ENCODE measurements around the gene SLC24A1.

The SLC24A1 gene

DNA sequence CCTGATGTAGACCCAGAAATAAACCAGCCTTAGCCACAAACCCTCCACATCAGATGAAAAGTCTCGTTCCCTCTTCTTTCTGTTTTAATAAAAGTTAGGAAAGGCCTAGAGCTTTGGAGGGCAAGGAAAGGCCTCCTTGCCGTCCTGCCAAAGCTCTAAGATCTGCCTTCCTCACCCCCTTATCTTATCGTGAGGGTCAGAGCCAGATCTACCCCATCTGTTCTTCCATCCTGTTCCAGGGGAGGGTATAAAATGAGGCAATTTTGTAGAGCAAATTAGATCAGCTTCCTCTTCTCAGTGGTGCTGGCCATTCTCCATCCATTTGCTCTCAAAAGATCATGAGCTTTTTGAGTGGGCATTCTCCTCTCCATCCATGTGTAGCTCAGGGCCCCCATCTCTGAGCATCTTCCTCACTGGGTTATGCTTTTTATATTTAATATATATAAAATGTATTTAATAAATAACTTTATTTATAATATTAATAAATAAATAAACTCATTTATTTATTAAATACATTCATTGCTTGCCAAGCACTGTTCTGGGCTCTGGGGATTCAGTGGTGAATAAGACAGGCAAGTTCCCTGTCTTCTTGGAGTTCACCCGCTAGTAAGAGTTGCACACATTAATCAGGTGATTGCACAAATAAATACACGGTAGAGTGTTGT is 2.0 kb upstream of the SLC24A1 start:
- DNase-seq: no peak

DNA sequence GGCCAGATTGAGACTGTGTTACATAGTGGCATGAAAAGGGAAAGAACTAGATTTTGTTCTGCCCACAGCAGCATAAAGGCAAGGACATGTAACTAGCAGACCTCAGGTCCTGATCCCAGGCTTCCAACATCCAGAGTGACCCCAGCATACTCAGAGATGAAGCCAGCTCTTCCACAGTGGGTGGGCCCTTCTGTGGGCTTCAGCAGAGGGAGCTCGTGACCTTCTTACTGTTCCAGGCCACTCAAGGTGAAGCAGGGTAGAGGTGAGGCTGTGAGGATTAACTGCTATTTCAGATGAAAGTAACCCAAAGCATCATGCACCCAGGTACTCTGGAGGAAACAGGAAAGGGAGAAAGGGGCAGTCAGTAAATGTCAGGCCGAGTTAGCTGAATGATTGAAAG is 905 bp upstream of the SLC24A1 start:
- DNase-seq: no peak

DNA sequence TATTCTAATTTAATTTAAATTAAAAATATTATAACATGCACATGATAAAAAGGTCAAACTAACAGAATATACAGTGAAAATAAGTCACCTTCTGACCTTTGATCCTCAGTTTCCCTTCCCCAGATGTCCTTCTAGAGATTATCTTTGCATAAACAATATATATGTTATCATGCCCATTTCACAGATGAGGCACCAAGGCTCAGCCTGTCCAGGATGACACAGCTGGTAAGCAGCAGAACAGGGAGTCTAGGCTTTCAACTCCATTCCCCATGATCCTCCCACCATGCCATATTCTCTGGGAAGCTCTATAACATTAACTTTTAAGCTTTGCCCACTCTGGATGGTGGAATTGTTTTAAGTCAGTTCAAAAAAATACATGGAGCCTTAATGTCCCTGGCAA is 1.4 kb downstream of the SLC24A1 start:
- no peak for DNase-seq

DNA sequence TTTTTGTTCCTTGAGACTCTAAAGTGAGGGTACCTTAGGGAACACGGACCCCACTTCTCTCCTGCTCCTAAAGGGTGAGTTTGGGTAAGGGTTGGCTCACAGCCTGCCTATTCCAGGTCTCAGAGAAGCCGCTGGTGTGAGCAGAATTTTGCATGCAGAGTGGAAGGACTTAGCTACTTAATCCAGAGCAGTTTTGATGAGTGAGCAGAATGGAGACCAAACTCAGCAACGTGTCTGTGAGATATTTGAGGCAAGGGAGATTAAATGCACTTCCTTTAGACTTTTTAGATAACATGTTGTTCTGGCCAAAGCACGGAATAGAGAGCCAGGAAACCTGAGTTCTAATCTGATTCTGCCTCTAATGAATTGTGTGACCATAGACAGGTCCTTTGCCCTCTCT is 5.1 kb downstream of the SLC24A1 start:
- DNase-seq: no peak

DNA sequence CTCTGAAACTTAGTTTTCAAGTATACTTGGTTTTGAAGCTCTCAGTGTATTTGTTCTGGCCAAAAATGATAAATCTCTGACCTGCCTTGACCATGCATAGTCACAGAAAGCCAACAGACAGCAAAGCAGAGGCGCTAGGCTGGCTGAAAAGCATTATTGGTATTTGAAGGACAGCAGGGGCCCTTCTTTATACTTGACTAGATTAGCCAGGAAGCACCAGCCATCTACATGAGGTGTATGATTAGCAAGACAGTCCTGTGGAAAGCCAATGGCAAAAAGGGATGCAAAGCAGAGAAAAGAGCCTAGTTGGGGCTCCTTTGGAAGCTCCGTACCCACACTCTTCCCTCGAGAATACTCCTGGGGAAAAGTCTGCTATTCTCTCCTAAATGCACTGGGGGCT is 7.8 kb downstream of the SLC24A1 start:
- no peak for DNase-seq

DNA sequence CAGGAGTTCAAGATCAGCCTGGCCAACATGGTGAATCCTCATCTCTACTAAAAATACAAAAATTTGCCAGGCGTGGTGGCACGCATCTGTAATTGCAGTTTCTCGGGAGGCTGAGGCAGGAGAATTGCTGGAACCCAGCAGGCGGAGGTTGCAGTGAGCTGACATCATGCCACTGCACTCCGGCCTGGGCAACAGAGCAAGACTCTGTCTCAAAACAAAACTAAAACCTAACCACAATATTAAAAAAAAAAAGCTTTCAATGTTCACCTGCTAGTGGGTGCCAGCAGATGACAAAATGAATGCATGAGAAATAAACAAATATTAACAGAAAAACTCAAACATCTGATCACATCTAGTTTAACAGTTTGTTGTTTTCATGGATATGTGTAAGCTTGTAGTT is 9.0 kb downstream of the SLC24A1 start:
- no peak for DNase-seq

DNA sequence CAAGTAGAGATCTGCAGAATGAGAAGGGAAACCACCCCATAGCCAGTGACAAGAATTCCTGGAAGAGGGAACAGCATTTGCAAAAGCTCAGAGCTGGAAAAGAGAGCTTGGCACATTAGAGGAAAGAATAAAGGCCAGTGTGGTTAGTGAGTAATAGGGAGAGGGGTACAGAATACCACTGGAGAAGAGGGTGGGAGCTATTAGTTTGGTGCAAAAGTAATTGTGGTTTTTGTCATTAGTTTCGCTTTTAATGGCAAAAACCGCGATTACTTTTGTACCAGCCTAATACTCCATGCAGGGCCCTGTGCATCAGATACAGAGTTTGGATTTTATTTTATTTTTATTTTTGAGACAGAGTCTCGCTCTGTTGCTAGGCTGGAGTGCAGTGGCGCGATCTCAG is 9.8 kb downstream of the SLC24A1 start:
- DNase-seq: no peak

DNA sequence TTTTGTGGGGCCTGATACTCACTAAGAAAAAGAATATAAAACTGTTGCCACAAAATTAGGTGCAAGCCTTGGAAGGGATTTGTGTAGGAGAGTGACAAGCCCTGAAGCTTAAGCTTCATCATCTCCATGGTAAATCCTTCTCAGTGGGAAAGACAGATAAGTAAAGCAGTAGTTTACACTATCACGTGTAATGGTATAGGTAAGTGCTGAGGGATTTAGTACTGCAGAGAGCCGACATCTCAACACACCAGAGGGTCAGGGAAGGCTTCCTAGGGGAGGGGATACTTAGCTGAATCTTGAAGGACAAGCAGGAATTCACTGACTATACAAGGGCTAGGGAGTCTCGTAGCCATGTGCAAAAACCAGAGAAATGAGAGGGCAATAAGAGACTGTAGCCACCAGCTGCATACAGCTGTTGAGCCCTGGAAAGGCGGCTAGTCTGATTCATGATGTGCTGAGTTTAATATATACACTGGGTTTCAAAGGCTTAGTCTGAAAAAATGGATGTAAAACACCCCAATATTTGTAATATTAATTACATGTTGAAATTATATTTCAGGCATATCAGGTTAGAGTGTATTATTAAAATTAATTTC is 11.1 kb downstream of the SLC24A1 start:
- DNase-seq: no peak

DNA sequence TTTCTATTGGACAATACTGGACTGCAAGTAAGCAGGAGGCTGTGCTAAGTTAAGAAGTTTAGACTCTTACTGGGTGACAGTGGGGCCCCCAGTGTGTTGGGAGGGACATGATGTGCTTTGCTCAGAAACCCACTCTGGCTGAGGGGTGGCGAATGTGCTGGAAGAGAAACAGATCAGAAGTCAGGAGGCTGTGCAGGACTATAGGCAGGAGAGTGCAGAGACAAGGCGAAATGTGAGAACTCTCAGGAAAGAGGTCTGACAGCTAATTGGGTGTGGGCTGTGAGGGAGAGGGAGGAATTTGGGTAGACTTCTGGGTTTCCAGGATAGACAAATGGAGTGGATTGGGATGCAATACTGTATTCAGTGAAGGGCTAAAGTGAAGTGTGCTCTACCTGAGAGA is 12.0 kb downstream of the SLC24A1 start:
- no peak for DNase-seq

DNA sequence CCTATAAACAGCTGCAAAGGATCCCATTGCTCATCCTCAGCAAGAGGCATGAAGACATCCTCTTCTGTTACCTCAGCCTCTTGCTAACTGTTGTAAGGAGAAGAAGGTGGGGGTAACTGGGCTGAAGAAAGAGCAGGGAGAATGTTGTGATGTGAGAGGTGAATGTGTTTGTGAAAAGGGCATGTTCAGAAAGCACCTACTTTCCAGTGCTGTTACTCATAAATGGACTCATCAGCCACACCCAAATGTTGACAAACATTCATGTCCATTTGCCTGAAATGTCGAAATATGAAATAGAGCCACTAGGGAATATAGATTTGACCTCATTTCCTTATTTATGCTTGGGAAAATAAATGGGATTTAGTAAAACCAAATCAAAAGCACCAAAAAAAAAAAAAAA is 12.6 kb downstream of the SLC24A1 start:
- DNase-seq: no peak

DNA sequence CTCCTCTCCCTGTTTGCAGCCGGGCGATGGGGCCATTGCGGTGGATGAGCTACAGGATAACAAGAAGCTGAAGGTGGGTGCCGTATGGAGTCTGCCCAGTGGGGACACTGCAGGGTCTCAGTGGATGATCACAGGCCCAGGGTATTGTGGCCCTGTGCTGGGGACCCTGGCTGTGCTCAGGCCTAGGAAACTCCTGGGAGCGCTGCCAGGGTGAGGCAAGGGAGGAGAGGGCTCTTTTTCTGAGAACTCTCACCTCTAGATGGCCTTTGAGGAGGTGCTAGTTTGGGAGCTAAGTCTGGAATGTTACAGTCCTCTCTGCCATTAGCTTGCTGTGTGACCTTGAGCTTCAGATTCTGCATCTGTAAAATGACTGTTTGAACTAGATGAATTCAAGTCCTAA is 16.4 kb downstream of the SLC24A1 start:
- DNase-seq: no peak

DNA sequence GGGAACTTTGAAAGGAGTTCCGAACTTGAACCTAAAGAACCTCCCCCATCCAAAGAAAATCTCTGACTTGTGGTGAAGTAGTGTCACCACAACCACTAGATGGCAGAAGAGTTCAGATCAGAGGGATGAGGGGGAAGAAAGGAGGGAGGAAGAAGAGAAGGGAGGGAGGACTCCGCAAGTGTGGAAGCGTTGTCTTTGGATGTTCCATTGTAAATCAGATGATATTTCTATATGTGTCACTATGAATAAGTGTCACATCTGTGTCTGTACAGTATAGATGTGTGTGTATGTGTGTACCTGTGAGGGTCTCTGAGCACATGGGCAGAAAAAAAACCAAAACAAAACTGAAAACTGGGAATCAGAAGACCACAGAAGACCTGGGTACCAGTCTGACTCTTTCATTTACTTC is 16.9 kb downstream of the SLC24A1 start:
- DNase-seq: no peak

DNA sequence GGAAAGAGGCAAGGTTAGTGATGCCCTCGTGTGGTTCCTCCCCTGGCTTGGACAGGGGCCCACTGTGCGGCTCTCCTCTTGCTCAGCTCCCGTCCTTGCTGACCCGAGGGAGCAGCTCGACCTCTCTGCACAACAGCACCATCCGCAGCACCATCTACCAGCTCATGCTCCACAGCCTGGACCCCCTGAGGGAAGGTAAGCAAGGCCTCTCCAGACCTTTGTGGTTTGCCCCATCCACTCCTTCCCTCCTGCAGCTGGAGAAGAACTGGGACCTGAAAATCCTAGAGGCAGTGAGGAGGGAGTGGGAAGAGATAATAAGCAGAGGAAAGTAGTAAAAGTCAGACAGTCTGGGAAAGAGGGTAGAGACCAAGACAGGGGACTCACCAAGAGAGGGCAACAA is 17.8 kb downstream of the SLC24A1 start:
- DNase-seq: no peak

DNA sequence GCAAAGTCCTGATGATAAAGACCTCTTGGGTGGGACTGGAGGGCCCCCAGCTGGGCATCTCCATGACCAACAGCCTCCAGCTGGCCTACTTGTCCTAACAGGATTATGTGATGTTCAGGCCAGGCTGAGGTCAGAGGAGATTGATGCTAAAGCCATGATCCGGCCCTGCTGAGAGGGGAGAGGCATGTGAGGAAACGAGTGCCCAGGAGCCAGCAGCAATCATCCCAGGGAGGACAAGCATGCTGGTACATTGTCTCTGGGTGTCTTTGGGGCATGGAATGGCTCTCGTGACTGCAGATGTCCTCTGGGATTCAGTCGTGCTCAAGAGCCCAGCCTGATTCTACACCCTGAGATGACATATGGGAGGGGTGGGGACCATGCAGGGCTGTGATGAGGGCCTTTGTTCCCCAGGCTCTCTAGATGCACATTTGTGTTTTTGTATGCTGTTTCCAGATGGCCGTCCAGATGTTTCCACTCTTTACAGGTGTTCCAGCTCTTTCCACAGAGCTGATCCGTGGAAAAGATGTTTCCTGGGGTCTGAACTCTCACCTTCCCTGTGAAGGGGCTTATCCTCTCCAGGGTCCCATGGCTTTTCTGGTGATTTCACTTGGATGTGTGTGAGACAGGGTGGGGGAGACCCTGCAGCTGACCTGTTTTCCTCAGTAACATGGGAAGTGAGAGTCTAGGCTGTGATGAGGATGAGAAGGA is 20.2 kb downstream of the SLC24A1 start:
- DNase-seq: no peak

DNA sequence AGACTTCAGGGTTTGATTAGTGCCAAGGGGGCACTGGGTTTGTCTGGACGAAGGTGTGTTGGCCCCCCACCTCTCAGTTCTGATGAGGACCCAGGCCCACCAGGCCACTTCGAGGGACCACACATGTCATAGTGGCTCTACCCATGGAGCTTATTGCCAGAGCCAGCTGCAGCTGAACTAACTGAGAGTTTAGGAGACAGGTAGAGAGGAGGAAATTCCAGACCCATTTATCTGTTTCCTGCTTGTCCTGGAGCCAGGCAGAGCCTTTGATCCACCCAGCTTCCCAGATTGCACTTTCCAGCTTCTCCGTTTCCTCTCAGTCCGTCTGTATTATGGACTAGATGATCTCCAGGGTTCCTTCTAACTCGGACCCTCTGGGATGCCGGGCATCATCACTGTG is 20.9 kb downstream of the SLC24A1 start:
- DNase-seq: no peak

DNA sequence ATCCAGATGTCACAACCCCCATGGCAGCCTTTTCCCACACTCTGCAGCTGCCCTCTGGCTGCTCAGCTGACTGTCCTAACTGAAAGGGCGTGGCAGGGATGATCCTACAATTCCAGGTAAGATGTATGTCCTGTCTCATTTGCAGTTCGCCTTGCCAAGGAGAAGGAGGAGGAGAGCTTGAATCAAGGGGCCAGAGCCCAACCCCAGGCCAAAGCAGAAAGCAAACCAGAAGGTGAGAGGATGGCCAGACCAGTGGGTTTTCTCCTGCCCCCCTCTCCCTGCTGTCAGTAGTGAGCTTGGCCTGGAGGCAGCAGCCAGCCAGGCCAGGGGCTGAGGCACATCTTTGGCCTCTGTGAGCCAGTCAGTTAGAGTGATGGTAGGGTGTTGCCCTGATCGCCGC is 22.5 kb downstream of the SLC24A1 start:
- DNase-seq: no peak

DNA sequence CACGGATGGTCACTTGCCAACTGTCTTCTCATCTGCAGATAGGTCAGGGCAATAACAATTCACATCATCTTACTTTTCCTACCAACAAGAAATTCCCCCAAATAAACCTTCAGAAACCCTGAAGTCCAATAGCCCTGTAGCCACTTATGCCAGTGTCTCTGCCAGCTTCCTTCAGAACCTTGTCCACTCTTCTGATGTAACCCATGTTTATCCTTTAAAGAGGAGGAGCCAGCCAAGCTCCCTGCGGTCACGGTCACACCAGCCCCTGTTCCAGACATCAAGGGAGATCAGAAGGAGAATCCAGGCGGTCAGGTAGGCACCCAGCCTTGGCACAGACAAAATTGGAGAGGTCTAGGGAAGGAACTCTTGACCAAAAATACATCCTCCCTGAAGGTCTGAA is 23.7 kb downstream of the SLC24A1 start:
- DNase-seq: no peak

DNA sequence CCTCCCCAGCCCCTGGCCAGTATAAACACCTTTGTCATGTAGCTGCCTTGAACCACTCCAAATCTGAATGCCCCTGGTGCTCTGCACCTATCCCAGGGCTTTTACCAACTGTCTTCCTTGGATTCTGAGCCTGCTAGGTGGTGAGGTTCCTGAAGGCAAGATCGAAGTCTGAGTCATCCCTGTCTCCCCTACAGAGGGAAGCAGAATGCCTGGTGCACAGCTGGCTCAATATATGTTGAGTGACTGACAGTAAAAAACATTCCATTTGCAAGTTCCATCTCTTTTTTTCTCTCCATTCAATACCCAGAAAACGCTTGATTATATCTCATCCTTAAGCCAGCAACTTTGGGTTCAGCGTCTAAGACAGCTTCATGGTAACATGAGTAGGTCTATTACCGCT is 24.7 kb downstream of the SLC24A1 start:
- DNase-seq: no peak

DNA sequence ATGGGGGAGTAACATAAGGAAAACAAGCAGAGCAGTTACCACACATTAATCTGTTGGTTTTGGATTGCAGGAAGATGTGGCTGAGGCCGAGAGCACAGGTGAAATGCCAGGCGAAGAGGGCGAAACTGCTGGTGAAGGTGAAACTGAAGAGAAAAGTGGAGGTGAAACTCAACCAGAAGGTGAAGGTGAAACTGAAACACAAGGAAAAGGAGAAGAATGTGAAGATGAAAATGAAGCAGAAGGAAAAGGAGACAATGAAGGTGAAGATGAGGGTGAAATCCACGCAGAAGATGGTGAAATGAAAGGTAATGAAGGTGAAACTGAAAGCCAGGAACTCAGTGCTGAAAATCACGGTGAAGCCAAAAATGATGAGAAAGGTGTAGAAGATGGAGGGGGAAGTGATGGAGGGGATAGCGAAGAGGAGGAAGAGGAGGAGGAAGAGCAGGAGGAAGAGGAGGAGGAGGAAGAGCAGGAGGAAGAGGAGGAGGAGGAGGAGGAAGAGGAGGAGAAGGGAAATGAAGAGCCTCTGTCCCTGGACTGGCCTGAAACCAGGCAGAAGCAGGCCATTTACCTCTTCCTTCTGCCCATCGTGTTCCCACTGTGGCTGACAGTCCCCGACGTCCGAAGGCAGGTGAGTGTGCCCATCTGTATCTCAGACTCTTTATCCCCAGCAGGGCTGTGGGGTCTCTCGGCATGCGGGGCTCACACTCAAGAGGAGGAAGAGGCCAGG is 28.7 kb downstream of the SLC24A1 start:
- no peak for DNase-seq

DNA sequence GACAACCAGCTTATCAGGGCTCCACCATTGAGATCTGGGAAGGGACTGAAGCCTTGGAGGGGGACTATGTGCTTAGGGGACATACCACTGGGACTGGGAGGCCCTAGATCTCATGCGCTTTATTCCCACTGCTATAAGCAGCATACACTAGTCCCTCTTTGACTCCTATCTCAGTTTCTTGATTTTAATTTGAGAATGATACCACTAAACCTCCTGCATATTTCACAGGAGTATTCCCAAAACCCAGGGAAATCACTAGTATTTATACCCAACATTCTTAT is 29.2 kb downstream of the SLC24A1 start:
- no peak for DNase-seq

DNA sequence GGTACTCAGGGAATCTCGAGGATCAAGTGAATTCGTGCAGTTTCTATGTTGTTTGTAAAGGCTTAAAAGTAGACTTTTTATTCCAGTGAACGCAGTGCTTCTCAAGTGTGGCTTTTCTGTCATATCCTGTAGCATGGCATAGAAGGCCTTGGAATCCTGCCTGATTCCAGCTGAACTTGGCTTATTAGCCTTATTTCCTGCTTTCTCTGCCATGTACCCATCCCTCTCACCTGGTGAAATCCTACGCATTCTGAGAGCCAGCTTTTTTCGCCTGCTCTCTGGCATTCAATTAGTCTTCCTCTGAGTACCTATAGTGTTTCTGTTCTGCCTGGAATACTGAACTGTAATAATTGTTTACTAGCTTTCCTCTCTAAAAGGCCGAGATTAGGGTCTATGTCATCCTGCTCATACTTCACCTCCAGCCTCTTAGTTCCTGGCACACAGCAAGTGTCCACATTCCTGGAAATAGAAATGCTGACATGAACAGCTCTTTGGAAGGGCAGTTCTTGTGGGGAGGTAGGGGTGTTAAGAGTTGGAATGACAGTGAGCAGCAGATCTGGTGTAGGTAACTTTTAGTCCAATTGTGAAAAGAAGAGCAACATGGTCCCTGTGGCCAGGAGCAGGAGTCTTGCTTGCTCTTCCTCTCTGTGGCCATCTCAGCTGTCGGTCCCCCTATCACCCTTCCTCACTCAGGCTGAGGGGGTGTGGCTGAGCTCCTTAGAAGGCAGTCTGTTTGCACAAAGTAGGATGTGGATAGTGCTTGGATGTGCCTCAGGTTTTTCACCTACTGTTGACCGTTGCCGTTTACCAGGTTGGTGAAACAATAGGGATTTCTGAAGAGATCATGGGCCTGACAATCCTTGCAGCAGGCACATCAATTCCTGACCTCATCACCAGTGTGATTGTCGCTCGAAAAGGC is 30.4 kb downstream of the SLC24A1 start:
- DNase-seq: no peak

DNA sequence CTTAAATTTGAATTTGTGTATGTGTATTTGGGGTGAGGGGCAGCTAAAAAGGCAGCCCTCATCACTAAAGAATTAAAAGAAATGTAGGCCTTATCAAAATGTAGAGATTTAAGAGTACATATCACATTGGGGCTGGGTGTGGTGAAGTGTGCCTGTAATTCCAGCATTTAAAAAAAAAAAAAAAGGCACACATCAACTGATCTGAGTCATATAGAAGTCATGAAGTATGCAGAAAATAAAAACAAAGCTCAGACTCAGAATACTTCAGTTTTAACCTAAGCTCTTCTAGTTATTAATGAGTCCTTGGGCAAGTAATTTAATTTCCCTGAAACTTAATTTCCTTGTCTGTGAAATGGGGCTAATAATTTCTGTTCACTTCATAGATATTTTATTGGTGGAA is 31.6 kb downstream of the SLC24A1 start:
- no peak for DNase-seq
